HepG2 (cell line): ENCODE data around the gene ZNF593OS. TPM values are rescaled to one million over a fixed set of nuclear protein-coding genes. Genes with fewer than 3 reads are reported as not detected.

ENCODE experiments used
- CREB3 ChIP-seq: sonication (generic); formaldehyde crosslinking; IDR thresholded peaks from 2 replicates; pipeline ENCODE4 v1.5.0; 2020; ENCODE audit warnings: missing genetic modification reagents
- RNF2 ChIP-seq: fragments of 450-650 bp; conservative IDR thresholded peaks from 2 replicates; pipeline ENCODE4 v1.6.1; 2016; ENCODE audit warnings: low read depth
- SOX5 ChIP-seq: IDR thresholded peaks from 2 replicates; pipeline ENCODE4 v1.6.1; 2016; ENCODE audit warnings: borderline replicate concordance
- SP2 ChIP-seq: sonication (generic); formaldehyde crosslinking; IDR thresholded peaks from 2 replicates; pipeline ENCODE4 v1.5.1; 2020; ENCODE audit warnings: mild to moderate bottlenecking, missing genetic modification reagents
- TOPORS ChIP-seq: sonication (generic); formaldehyde crosslinking; IDR thresholded peaks from 2 replicates; pipeline ENCODE4 v1.8.0; 2023; ENCODE audit warnings: mild to moderate bottlenecking, missing genetic modification reagents
- TRAFD1 ChIP-seq: sonication (generic); formaldehyde crosslinking; IDR thresholded peaks from 2 replicates; pipeline ENCODE4 v1.5.1; 2020; ENCODE audit warnings: missing genetic modification reagents, mild to moderate bottlenecking, borderline replicate concordance
- ZBTB46 ChIP-seq: sonication (generic); formaldehyde crosslinking; IDR thresholded peaks from 2 replicates; pipeline ENCODE4 v1.4.0; 2020; ENCODE audit warnings: mild to moderate bottlenecking, missing genetic modification reagents, borderline replicate concordance
- ZFP91 ChIP-seq: sonication (generic); formaldehyde crosslinking; IDR thresholded peaks from 2 replicates; pipeline ENCODE4 v1.9.0; 2022; ENCODE audit warnings: missing genetic modification reagents, mild to moderate bottlenecking, borderline replicate concordance
- ZNF138 ChIP-seq: sonication (generic); formaldehyde crosslinking; IDR thresholded peaks from 2 replicates; pipeline ENCODE4 v1.5.0; 2020; ENCODE audit warnings: mild to moderate bottlenecking, low read depth, missing genetic modification reagents
- ZNF280D ChIP-seq: sonication (generic); formaldehyde crosslinking; IDR thresholded peaks from 2 replicates; pipeline ENCODE4 v1.5.1; 2020; ENCODE audit warnings: mild to moderate bottlenecking, missing genetic modification reagents
- ZNF646 ChIP-seq: sonication (generic); formaldehyde crosslinking; IDR thresholded peaks from 2 replicates; pipeline ENCODE4 v1.9.0; 2021; ENCODE audit warnings: mild to moderate bottlenecking, missing genetic modification reagents
- polyA plus RNA-seq, 8 experiments: library from polyadenylated mRNA; depleted of rRNA in 3 of 8; stranded (reverse) in 7 of 8; unstranded in 1 of 8; fragments of >200 nt; fragmentation: Illumina TruSeq in 4 of 8; extraction: Trizol in 4 of 8; gene quantifications; 2 replicates each; pipeline versions ENCODE4 v1.2.1 to v1.2.3, GENCODE V29; 2011 to 2016; ENCODE audit warnings: low read depth in 4 of 8, missing spikeins in 1 of 8, mixed read lengths in 1 of 8; ENCODE audit not compliant: insufficient read depth in 1 of 8
- total RNA-seq, 5 experiments: library from RNA; depleted of rRNA; stranded (reverse); fragments of >200 nt; fragmentation: Illumina TruSeq; extraction: Trizol; gene quantifications; 2 replicates each; pipeline ENCODE4 v1.2.3, GENCODE V29; 2016; ENCODE audit warnings: low read depth in 1 of 5

ZNF593OS gene
- total and polyA plus RNA-seq, 2 of the 13 experiments (the other 11 are each of a cell fraction or from before 2014, with no cell fraction given), result not detected

- TF ChIP-seq ZNF646 (CRISPR knock-in tag) (no peak), TOPORS (CRISPR knock-in tag) (peak; percentile 91; the same call in 1 of the 2 replicates), TRAFD1 (CRISPR knock-in tag) (no peak), RNF2 (peak; percentile 64; the same call in 1 of the 2 replicates), ZNF138 (CRISPR knock-in tag) (no peak), ZBTB46 (CRISPR knock-in tag) (no peak), SP2 (CRISPR knock-in tag) (peak; percentile 64), SOX5 (CRISPR knock-in tag) (no peak), CREB3 (CRISPR knock-in tag) (peak; percentile 88; the same call in 1 of the 2 replicates), ZNF280D (peak; percentile 79), ZFP91 (peak; percentile 92)
Measured at GRCh38 chr1:26169669-26170471, 1.8 kb downstream of the ZNF593OS start, which contains the start of gene ZNF593 (continued).
